ENCODE results near the gene FYTTD1. TPM values are rescaled to one million over a fixed set of nuclear protein-coding genes. Genes with fewer than 3 reads are reported as not detected.

The FYTTD1 gene
- total RNA-seq, 1 donor from 2014 or later, result 54.6 TPM

DNA sequence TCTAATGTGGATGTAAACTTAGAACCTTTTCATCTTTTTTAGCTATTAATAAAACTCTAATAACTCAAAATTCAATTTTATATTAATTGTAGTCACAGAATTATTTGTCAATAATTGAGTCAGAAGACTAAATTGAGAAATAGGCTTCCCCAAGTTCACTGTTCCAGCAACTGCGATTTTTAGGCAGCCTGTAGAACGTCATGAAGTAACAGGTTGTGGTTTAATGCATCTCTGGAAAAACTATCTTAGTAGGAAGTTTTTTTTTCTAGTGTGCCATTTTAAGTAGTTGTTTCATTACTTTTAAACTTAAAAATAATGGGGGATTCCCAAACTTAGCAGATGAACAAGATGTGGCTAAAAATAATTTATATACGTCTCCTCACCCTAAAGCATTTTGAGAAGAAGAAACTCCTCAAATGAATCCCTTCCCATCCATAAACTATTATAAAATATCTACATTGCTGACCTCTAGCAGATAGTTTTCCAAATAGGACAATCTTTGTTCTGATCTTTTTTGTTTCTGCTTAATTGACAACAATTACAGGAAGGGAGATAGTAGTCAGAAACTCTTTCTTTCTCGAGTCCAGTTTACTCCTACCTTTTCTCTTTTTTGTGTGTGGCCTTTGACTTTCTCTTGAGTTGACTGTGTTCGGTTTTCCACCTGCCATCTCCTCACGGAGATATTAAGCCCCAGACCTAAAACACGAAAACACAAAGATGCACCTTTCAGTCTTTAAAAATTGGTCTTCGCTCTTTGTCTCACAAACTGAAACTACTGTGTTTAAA lies 84.4 kb downstream of the FYTTD1 start:
- no peak for DNase-seq (ENCODE audit: low spot score)

GRCh38 chr3:197835509-197835908 lies 85.8 kb downstream of the FYTTD1 start:
- no peak for DNase-seq (ENCODE audit: low spot score)

GRCh38 chr3:197836244-197836643 lies 86.6 kb downstream of the FYTTD1 start:
- DNase-seq (ENCODE audit: low spot score), result no peak

Other genes starting within 250 kb of the FYTTD1 start
- gene BDH1, start 193.9 kb upstream of the FYTTD1 start, total RNA-seq, result 62.8 TPM
- 29.3 TPM for gene RUBCN, start 13.0 kb upstream of the FYTTD1 start, total RNA-seq
- 54.0 TPM for gene LRCH3, start 41.4 kb downstream of the FYTTD1 start, total RNA-seq
- 625 TPM for gene RPL35A, start 200.3 kb downstream of the FYTTD1 start, total RNA-seq
- gene LMLN, start 210.3 kb downstream of the FYTTD1 start, total RNA-seq, result 8.1 TPM

Data from mucosa of gallbladder (tissue), 1 donor.